Measurements from ENCODE around the gene LRRC26.

- no peak for TF ChIP-seq CTCF (IDR thresholded peaks at IDR 0.05)
- TF ChIP-seq ATF3 (CRISPR knock-in tag; conservative IDR thresholded peaks at IDR 0.05): no peak
- no peak for TF ChIP-seq ZNF512 (CRISPR knock-in tag; IDR thresholded peaks at IDR 0.05; ENCODE audit: borderline replicate concordance)
- TF ChIP-seq ZBTB43 (CRISPR knock-in tag; IDR thresholded peaks at IDR 0.05): no peak
- no peak for TF ChIP-seq GABPB1 (CRISPR knock-in tag; IDR thresholded peaks at IDR 0.05)
- no peak for TF ChIP-seq CREB1 (CRISPR knock-in tag; IDR thresholded peaks at IDR 0.05)
- no peak for TF ChIP-seq CDX4 (CRISPR knock-in tag; IDR thresholded peaks at IDR 0.05; ENCODE audit: borderline replicate concordance)
- TF ChIP-seq E2F1 (CRISPR knock-in tag; IDR thresholded peaks at IDR 0.05): no peak
- TF ChIP-seq MAX (CRISPR knock-in tag; IDR thresholded peaks at IDR 0.05): peak; percentile 15; the same call in 1 of the 2 replicates
- TF ChIP-seq TEAD4 (CRISPR knock-in tag; IDR thresholded peaks at IDR 0.05): no peak
- TF ChIP-seq SOX15 (CRISPR knock-in tag; IDR thresholded peaks at IDR 0.05): no peak
- TF ChIP-seq CBFB (CRISPR knock-in tag; IDR thresholded peaks at IDR 0.05; ENCODE audit: low read depth): no peak
- TF ChIP-seq ZNF416 (CRISPR knock-in tag; IDR thresholded peaks at IDR 0.05): no peak
- TF ChIP-seq ESRRA (CRISPR knock-in tag; IDR thresholded peaks at IDR 0.05; ENCODE audit: borderline replicate concordance): no peak
These were observed 7.1 kb downstream of the LRRC26 start for GRCh38 chr9:137162505-137163364.
